Thyroid gland (tissue), 4 donors: Measurements from ENCODE around the gene NBPF26.
"Not testable (repeated sequence)": the region's sequence is repeated elsewhere in the genome, so short reads cannot be mapped to it uniquely, and the experiment has no call there.

Experiments used
- CTCF ChIP-seq, 6 experiments: fragments of 200-600 bp in 3 of 6; fragments of 450-650 bp in 3 of 6; sonication (generic) in 3 of 6; IDR thresholded peaks; one replicate each; pipeline ENCODE4 v1.5.1; 2016 to 2019; ENCODE audit warnings: antibody characterized with exemption in 6 of 6, mild to moderate bottlenecking in 2 of 6, inconsistent platforms in 1 of 6, moderate library complexity in 1 of 6
- POLR2A ChIP-seq, 2 donors: fragments of 450-650 bp; IDR thresholded peaks; one replicate each; pipeline ENCODE4 v1.6.1; 2017; ENCODE audit warnings: antibody characterized with exemption in 2 of 2, mild to moderate bottlenecking in 2 of 2, moderate library complexity in 1 of 2

GRCh38 chr1:120700807-120701562 is 22.8 kb upstream of the NBPF26 start:
- not testable (repeated sequence) for TF ChIP-seq CTCF, POLR2A (IDR thresholded peaks at IDR 0.05)
